Measurements from ENCODE around the gene S1PR5. TPM values are rescaled to one million over a fixed set of nuclear protein-coding genes. Genes with fewer than 3 reads are reported as not detected.

The S1PR5 gene
- total RNA-seq, 1 experiment from 2014 or later, result 4.4 TPM

DNA sequence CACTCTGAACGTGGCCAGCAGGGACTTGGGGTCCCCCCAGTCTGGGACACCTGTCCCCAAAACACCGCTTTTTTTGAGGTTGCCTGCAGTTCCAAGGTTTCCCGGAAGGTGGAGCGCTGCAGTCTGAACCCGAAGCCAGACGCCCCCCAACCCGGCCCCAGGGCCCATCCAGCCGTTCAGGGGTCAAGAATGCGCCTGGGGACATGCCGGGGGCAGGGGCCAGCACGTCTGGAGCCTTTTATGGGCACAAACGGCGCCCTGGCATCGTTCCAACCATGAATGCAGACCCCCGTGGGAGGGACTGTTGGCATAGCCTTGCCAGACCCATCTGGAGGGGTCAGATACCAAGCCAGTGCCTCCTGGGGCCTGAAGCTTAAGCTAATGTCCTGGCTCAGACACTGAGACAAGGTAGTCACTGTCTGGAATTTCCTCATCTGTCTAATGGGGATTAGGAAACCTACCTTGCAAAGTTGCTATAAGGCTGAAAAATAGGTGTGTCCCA is 6.9 kb downstream of the S1PR5 start:
- intact Hi-C loops (cut with micrococcal nuclease), result no loop called here
- RAD21 ChIA-PET (ENCODE audit: low non-redundant PET in 1 of 2, low total read pairs in 2 of 2, uncharacterized antibody in 2 of 2, unreplicated experiment in 2 of 2), result no interaction called here
- H3K9ac ChIP-seq (ENCODE audit: low read length), result no peak overlapping the region
- no peaks in the 10 kb centered on the region for H3K9me3 ChIP-seq (ENCODE audit: control insufficient read depth in 1 of 2, insufficient read depth in 1 of 2, low read depth in 1 of 2, low read length in 2 of 2)
- H3K36me3 ChIP-seq (ENCODE audit: control insufficient read depth in 1 of 2, insufficient read depth in 2 of 2, low read length in 2 of 2), result no peaks in the 10 kb centered on the region
- CTCF ChIA-PET, result interaction anchor here (0.6 to 2.4 kb wide), 3 partner anchors 16 to 189 kb away, joined by 3 to 6 read pairs (median 5); no protein-coding TSS in a partner anchor
- H3K9me2 ChIP-seq (ENCODE audit: insufficient read depth), result no peaks in the 10 kb centered on the region
- no TSS peak for BruUV-seq (replicated peaks)
- peak overlapping the region; percentile 30 for H3K4me2 ChIP-seq (ENCODE audit: low read length)
- no peak overlapping the region for H3K27ac ChIP-seq (ENCODE audit: low read depth, low read length)
- POLR2A ChIA-PET, result no interaction called here
- H4K20me1 ChIP-seq (ENCODE audit: insufficient read depth), result no peaks in the 10 kb centered on the region
- H3K79me2 ChIP-seq (ENCODE audit: insufficient read depth, low read length), result no peaks in the 10 kb centered on the region
- no peak overlapping the region for H3K4me3 ChIP-seq (replicated peaks in 1 of 2; ENCODE audit: low read depth in 1 of 2, low read length in 2 of 2)
- TF ChIP-seq CTCF (IDR thresholded peaks at IDR 0.05 in 2 of 3, conservative IDR thresholded peaks at IDR 0.05 in 1 of 3; ENCODE audit: borderline replicate concordance in 1 of 3, insufficient read depth in 1 of 3, low read depth in 2 of 3, low read length in 2 of 3), result peak; percentile 33 to 77 (median 67); a peak in 4 of 6 replicates
- TF ChIP-seq CBX3 (IDR thresholded peaks at IDR 0.05; ENCODE audit: low read depth), result no peak
- TF ChIP-seq SP1 (IDR thresholded peaks at IDR 0.05; ENCODE audit: low read depth), result no peak
- TF ChIP-seq RAD21 (IDR thresholded peaks at IDR 0.05; ENCODE audit: low read depth), result no peak; the same call in 1 of the 2 replicates
- ATAC-seq (peak; percentile 33), DNase-seq (ENCODE audit: low read depth, low spot score) (no peak)
- H2AFZ ChIP-seq (ENCODE audit: low read depth, low read length, poor library complexity, severe bottlenecking), result no peak overlapping the region
- peaks cover 11 to 20% of the 10 kb centered on the region in 2 experiments; a peak in 3 of 4 replicates for H3K4me1 ChIP-seq (ENCODE audit: control insufficient read depth in 1 of 2, insufficient read depth in 2 of 2, low read length in 2 of 2)
- no peaks in the 10 kb centered on the region for H3K27me3 ChIP-seq (ENCODE audit: insufficient read depth, low read length)

DNA sequence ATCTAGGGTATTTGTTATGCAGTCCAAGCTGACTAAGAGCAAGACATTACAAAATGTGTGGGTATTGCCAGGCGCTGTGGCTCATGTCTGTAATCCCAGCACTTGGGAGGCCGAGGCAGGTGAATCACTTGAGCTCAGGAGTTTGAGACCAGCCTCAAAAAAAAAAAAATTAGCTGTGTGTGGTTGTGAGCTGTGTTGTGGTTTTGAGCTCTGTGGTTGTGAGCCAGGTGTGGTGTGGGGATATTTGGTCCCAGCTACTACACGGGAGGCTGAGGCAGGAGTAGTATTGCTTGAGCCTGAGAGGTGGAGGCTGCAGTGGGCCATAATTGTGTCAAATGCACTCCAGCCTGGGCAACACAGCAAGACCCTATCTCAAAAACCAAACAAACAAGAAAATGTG is 8.5 kb downstream of the S1PR5 start:
- TF ChIP-seq, protein P1, sequence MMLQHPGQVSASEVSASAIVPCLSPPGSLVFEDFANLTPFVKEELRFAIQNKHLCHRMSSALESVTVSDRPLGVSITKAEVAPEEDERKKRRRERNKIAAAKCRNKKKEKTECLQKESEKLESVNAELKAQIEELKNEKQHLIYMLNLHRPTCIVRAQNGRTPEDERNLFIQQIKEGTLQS (IDR thresholded peaks at IDR 0.05), result no peak
- TF ChIP-seq FOSL1 (IDR thresholded peaks at IDR 0.05; ENCODE audit: low read depth) (no peak), SP1 (IDR thresholded peaks at IDR 0.05; ENCODE audit: low read depth) (no peak), ZNF274 (IDR thresholded peaks at IDR 0.05; ENCODE audit: low read depth, low read length) (no peak), TCF7L2 (IDR thresholded peaks at IDR 0.05; ENCODE audit: borderline replicate concordance, extremely low read depth, insufficient read depth, insufficient read length) (no peak), POLR2A (IDR thresholded peaks at IDR 0.05; ENCODE audit: borderline replicate concordance, extremely low read depth, insufficient read depth, insufficient read length) (no peak), CEBPB (IDR thresholded peaks at IDR 0.05; ENCODE audit: low read depth) (no peak), RAD21 (IDR thresholded peaks at IDR 0.05; ENCODE audit: low read depth) (no peak), REST (IDR thresholded peaks at IDR 0.05; ENCODE audit: low read depth) (no peak), EGR1 (IDR thresholded peaks at IDR 0.05; ENCODE audit: low read depth) (no peak), EZH2 (IDR thresholded peaks at IDR 0.05) (no peak), JUND (IDR thresholded peaks at IDR 0.05) (no peak), ZFX (IDR thresholded peaks at IDR 0.05) (no peak), POLR2AphosphoS5 (IDR thresholded peaks at IDR 0.05; ENCODE audit: low read depth, low read length) (no peak)
- no peaks in the 10 kb centered on the region for H4K20me1 ChIP-seq (ENCODE audit: insufficient read depth)
- no peak overlapping the region for H2AFZ ChIP-seq (ENCODE audit: low read depth, low read length, poor library complexity, severe bottlenecking)
- CTCF ChIA-PET, result interaction anchor here (0.9 kb wide), 1 partner anchor 9 kb away, joined by 3 read pairs; the partner anchor contains the start of gene S1PR5
- DNase-seq (ENCODE audit: low read depth, low spot score), result no peak
- H3K4me2 ChIP-seq (ENCODE audit: low read length), result no peak overlapping the region
- ATAC-seq, result no peak
- intact Hi-C loops (cut with micrococcal nuclease), result loop anchor here (5.0 kb wide), 1 partner anchor 34 kb away; the partner anchor contains the start of gene ATG4D
- H3K9me3 ChIP-seq (ENCODE audit: control insufficient read depth in 1 of 2, insufficient read depth in 1 of 2, low read depth in 1 of 2, low read length in 2 of 2), result no peaks in the 10 kb centered on the region
- POLR2A ChIA-PET, result interaction anchor here (0.7 kb wide), 1 partner anchor 10 kb away, joined by 3 read pairs; no protein-coding TSS in a partner anchor
- RAD21 ChIA-PET (ENCODE audit: low non-redundant PET in 1 of 2, low total read pairs in 2 of 2, uncharacterized antibody in 2 of 2, unreplicated experiment in 2 of 2), result no interaction called here
- no peaks in the 10 kb centered on the region for H3K79me2 ChIP-seq (ENCODE audit: insufficient read depth, low read length)
- H3K4me3 ChIP-seq (replicated peaks in 1 of 2; ENCODE audit: low read depth in 1 of 2, low read length in 2 of 2), result no peak overlapping the region
- no peak overlapping the region for H3K27ac ChIP-seq (ENCODE audit: low read depth, low read length)
- H3K36me3 ChIP-seq (ENCODE audit: control insufficient read depth in 1 of 2, insufficient read depth in 2 of 2, low read length in 2 of 2), result no peaks in the 10 kb centered on the region
- BruUV-seq (replicated peaks), result no TSS peak
- no peak overlapping the region for H3K9ac ChIP-seq (ENCODE audit: low read length)
- no peaks in the 10 kb centered on the region for H3K9me2 ChIP-seq (ENCODE audit: insufficient read depth)
- H3K4me1 ChIP-seq (ENCODE audit: control insufficient read depth in 1 of 2, insufficient read depth in 2 of 2, low read length in 2 of 2), result peaks cover 13 to 25% of the 10 kb centered on the region in 2 experiments
- H3K27me3 ChIP-seq (ENCODE audit: insufficient read depth, low read length), result no peaks in the 10 kb centered on the region

Data from HCT116 (cell line).